ENCODE data around the gene GRIK4. TPM values are rescaled to one million over a fixed set of nuclear protein-coding genes. Genes with fewer than 3 reads are reported as not detected.

The GRIK4 gene
- total RNA-seq, 1 experiment from 2014 or later, result not detected

DNA sequence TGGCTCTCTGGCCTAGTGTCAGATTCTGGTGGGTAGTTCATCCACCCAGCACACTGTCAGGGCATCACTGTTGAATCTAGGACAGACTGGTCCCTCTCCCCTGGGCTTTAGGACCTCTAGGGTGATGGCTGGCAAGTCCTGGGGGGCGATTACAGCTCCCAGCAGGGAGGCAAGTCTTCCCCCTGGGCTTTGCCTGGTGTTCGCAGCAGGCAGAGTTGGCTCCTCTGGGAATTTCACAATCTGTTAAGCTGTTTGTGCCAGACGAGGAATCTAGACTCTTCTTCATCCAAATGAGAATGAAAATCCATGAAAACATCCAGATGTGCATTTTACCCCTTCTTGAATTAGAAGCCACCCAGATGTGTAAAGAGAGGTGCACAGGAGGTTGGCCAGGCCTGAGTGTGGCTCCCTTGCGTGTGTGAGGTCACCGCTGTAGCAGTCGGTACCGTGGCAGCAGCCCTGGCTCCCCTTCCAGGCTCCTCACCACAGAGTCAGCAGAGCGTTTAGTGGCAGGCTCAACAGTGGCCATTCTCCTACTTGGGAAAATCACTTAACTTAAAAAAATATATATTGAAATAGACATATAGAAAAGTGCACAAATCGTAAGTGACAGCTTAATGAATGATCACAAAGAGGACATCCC is 412.4 kb downstream of the GRIK4 start:
- ATAC-seq (no peak), DNase-seq (no peak)
- BruUV-seq (replicated peaks), result no TSS peak
- no peaks in the 10 kb centered on the region for H3F3A ChIP-seq (ENCODE audit: low read length, unreplicated experiment)
- no peaks in the 10 kb centered on the region for H3K36me3 ChIP-seq (ENCODE audit: low read depth, low read length)
- ChIA-PET POLR2A (ENCODE audit: unreplicated experiment) (no interaction called here), CTCF (no interaction called here)
- H2AFZ ChIP-seq (ENCODE audit: low read length), result no peak overlapping the region
- no peaks in the 10 kb centered on the region for H3K79me2 ChIP-seq (ENCODE audit: low read length)
- intact Hi-C loops (cut with micrococcal nuclease), result no loop called here
- H4K20me1 ChIP-seq (ENCODE audit: low read length), result no peaks in the 10 kb centered on the region
- TF ChIP-seq EZH2 (IDR thresholded peaks at IDR 0.05; ENCODE audit: low read length, unreplicated experiment) (no peak), EZH2phosphoT487 (IDR thresholded peaks at IDR 0.05; ENCODE audit: borderline replicate concordance, low read length) (no peak)
- TF ChIP-seq, protein P1, sequence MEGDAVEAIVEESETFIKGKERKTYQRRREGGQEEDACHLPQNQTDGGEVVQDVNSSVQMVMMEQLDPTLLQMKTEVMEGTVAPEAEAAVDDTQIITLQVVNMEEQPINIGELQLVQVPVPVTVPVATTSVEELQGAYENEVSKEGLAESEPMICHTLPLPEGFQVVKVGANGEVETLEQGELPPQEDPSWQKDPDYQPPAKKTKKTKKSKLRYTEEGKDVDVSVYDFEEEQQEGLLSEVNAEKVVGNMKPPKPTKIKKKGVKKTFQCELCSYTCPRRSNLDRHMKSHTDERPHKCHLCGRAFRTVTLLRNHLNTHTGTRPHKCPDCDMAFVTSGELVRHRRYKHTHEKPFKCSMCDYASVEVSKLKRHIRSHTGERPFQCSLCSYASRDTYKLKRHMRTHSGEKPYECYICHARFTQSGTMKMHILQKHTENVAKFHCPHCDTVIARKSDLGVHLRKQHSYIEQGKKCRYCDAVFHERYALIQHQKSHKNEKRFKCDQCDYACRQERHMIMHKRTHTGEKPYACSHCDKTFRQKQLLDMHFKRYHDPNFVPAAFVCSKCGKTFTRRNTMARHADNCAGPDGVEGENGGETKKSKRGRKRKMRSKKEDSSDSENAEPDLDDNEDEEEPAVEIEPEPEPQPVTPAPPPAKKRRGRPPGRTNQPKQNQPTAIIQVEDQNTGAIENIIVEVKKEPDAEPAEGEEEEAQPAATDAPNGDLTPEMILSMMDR (conservative IDR thresholded peaks at IDR 0.05; ENCODE audit: low read depth, low read length), result no peak
- no peak overlapping the region for H3K9ac ChIP-seq (ENCODE audit: low read length)
- H3K9me2 ChIP-seq (replicated peaks; ENCODE audit: low read length), result no peaks in the 10 kb centered on the region
- no peak overlapping the region for H3K27ac ChIP-seq (ENCODE audit: low read length)
- H3K27me3 ChIP-seq (ENCODE audit: low read length), result peaks cover 30% of the 10 kb centered on the region
- no peak overlapping the region for H3K4me2 ChIP-seq (ENCODE audit: low read length)
- H3K4me3 ChIP-seq (ENCODE audit: low read length), result no peak overlapping the region
- no peaks in the 10 kb centered on the region for H3K9me3 ChIP-seq (ENCODE audit: low read length)
- no peaks in the 10 kb centered on the region for H3K4me1 ChIP-seq (ENCODE audit: insufficient read depth, low read length)

- no peak overlapping the region for H3K4me2 ChIP-seq (ENCODE audit: low read length)
- no TSS peak for BruUV-seq (replicated peaks)
- no peaks in the 10 kb centered on the region for H3K9me2 ChIP-seq (replicated peaks; ENCODE audit: low read length)
- DNase-seq, result no peak
- no peaks in the 10 kb centered on the region for H3K36me3 ChIP-seq (ENCODE audit: low read depth, low read length)
- H3K9me3 ChIP-seq (ENCODE audit: low read length), result no peaks in the 10 kb centered on the region
- H3K4me3 ChIP-seq (ENCODE audit: low read length), result no peak overlapping the region
- ATAC-seq, result no peak
- H3K4me1 ChIP-seq (ENCODE audit: insufficient read depth, low read length), result no peaks in the 10 kb centered on the region
- peaks cover 12% of the 10 kb centered on the region for H3K27me3 ChIP-seq (ENCODE audit: low read length)
- no peak overlapping the region for H3K27ac ChIP-seq (ENCODE audit: low read length)
- ChIA-PET CTCF (no interaction called here), POLR2A (ENCODE audit: unreplicated experiment) (no interaction called here)
- no peak overlapping the region for H2AFZ ChIP-seq (ENCODE audit: low read length)
- H3F3A ChIP-seq (ENCODE audit: low read length, unreplicated experiment), result no peaks in the 10 kb centered on the region
- no peaks in the 10 kb centered on the region for H4K20me1 ChIP-seq (ENCODE audit: low read length)
- no peak overlapping the region for H3K9ac ChIP-seq (ENCODE audit: low read length)
- H3K79me2 ChIP-seq (ENCODE audit: low read length), result no peaks in the 10 kb centered on the region
- TF ChIP-seq EZH2phosphoT487 (IDR thresholded peaks at IDR 0.05; ENCODE audit: borderline replicate concordance, low read length) (no peak), EZH2 (IDR thresholded peaks at IDR 0.05; ENCODE audit: low read length, unreplicated experiment) (no peak)
- TF ChIP-seq, protein P1 (conservative IDR thresholded peaks at IDR 0.05; ENCODE audit: low read depth, low read length), result no peak
- intact Hi-C loops (cut with micrococcal nuclease), result no loop called here
These were observed 414.4 kb downstream of the GRIK4 start for GRCh38 chr11:120925944-120926343.

- Histone ChIP-seq H3K36me3 (ENCODE audit: low read depth, low read length) (no peaks in the 10 kb centered on the region), H3K79me2 (ENCODE audit: low read length) (no peaks in the 10 kb centered on the region), H3K27ac (ENCODE audit: low read length) (no peak overlapping the region), H4K20me1 (ENCODE audit: low read length) (no peaks in the 10 kb centered on the region), H3K9me2 (replicated peaks; ENCODE audit: low read length) (no peaks in the 10 kb centered on the region), H3K9me3 (ENCODE audit: low read length) (no peaks in the 10 kb centered on the region), H3K4me1 (ENCODE audit: insufficient read depth, low read length) (no peaks in the 10 kb centered on the region), H3K27me3 (ENCODE audit: low read length) (no peaks in the 10 kb centered on the region), H3K4me3 (ENCODE audit: low read length) (no peak overlapping the region), H3K4me2 (ENCODE audit: low read length) (no peak overlapping the region), H3K9ac (ENCODE audit: low read length) (no peak overlapping the region), H3F3A (ENCODE audit: low read length, unreplicated experiment) (no peaks in the 10 kb centered on the region), H2AFZ (ENCODE audit: low read length) (no peak overlapping the region)
- intact Hi-C loops (cut with micrococcal nuclease), result no loop called here
- TF ChIP-seq EZH2 (IDR thresholded peaks at IDR 0.05; ENCODE audit: low read length, unreplicated experiment) (no peak), EZH2phosphoT487 (IDR thresholded peaks at IDR 0.05; ENCODE audit: borderline replicate concordance, low read length) (no peak)
- TF ChIP-seq, protein P1 (conservative IDR thresholded peaks at IDR 0.05; ENCODE audit: low read depth, low read length), result no peak
- BruUV-seq (replicated peaks), result no TSS peak
- ATAC-seq (no peak), DNase-seq (no peak)
- POLR2A ChIA-PET (ENCODE audit: unreplicated experiment), result no interaction called here
- CTCF ChIA-PET, result interaction anchor here (0.7 kb wide), 1 partner anchor 12 kb away, joined by 8 read pairs; no protein-coding TSS in a partner anchor
These were observed 417.1 kb downstream of the GRIK4 start for GRCh38 chr11:120928627-120929026.

All from PC-3 (cell line).